Measurements from ENCODE around the gene GRK5. TPM values are rescaled to one million over a fixed set of nuclear protein-coding genes. Genes with fewer than 3 reads are reported as not detected.

Gene GRK5
- polyA plus RNA-seq, 1 experiment = 20.8 TPM

- H3K27me3 ChIP-seq (ENCODE audit: control insufficient read depth, insufficient read depth, low read length) = no peaks in the 10 kb centered on the region
- no peak for TF ChIP-seq CTCF (IDR thresholded peaks at IDR 0.05; ENCODE audit: insufficient read depth, low read depth, low read length)
- no peak for DNase-seq (ENCODE audit: low read depth)
- ChIA-PET POLR2A (no interaction called here), CTCF (no interaction called here)
- no peaks in the 10 kb centered on the region; the same call in none of the 2 replicates for H3K36me3 ChIP-seq (ENCODE audit: control insufficient read depth, insufficient read depth, low read length)
- H3K4me3 ChIP-seq (ENCODE audit: low read depth, low read length) = no peak overlapping the region
These were observed 94.0 kb downstream of the GRK5 start for GRCh38 chr10:119301397-119301796.

GRCh38 chr10:119302172-119302571 is 94.8 kb downstream of the GRK5 start:
- no peak overlapping the region for H3K4me3 ChIP-seq (ENCODE audit: low read depth, low read length)
- no peak for DNase-seq (ENCODE audit: low read depth)
- CTCF ChIA-PET = interaction anchor here (0.6 kb wide), 1 partner anchor 141 kb away, joined by 4 read pairs; no protein-coding TSS in a partner anchor
- H3K36me3 ChIP-seq (ENCODE audit: control insufficient read depth, insufficient read depth, low read length) = no peaks in the 10 kb centered on the region; the same call in none of the 2 replicates
- POLR2A ChIA-PET = no interaction called here
- no peak for TF ChIP-seq CTCF (IDR thresholded peaks at IDR 0.05; ENCODE audit: insufficient read depth, low read depth, low read length)
- H3K27me3 ChIP-seq (ENCODE audit: control insufficient read depth, insufficient read depth, low read length) = no peaks in the 10 kb centered on the region

- no peaks in the 10 kb centered on the region for H3K27me3 ChIP-seq (ENCODE audit: control insufficient read depth, insufficient read depth, low read length)
These were observed 95.4 kb downstream of the GRK5 start for GRCh38 chr10:119302591-119303253.

GRCh38 chr10:119303886-119304285 is 96.5 kb downstream of the GRK5 start:
- H3K4me3 ChIP-seq (ENCODE audit: low read depth, low read length) = no peak overlapping the region
- DNase-seq (ENCODE audit: low read depth) = no peak
- POLR2A ChIA-PET = no interaction called here
- no peak for TF ChIP-seq CTCF (IDR thresholded peaks at IDR 0.05; ENCODE audit: insufficient read depth, low read depth, low read length)
- H3K36me3 ChIP-seq (ENCODE audit: control insufficient read depth, insufficient read depth, low read length) = no peaks in the 10 kb centered on the region; the same call in none of the 2 replicates
- CTCF ChIA-PET = no interaction called here
- H3K27me3 ChIP-seq (ENCODE audit: control insufficient read depth, insufficient read depth, low read length) = no peaks in the 10 kb centered on the region

More at GRCh38 chr10:119302591-119303253, 95.4 kb downstream of the GRK5 start:
- Histone ChIP-seq H3K36me3 (ENCODE audit: control insufficient read depth, insufficient read depth, low read length) (no peaks in the 10 kb centered on the region; the same call in none of the 2 replicates), H3K4me3 (ENCODE audit: low read depth, low read length) (no peak overlapping the region)
- ChIA-PET POLR2A (no interaction called here), CTCF (no interaction called here)
- TF ChIP-seq CTCF (IDR thresholded peaks at IDR 0.05; ENCODE audit: insufficient read depth, low read depth, low read length) = no peak
- no peak for DNase-seq (ENCODE audit: low read depth)

- ChIA-PET CTCF (no interaction called here), POLR2A (interaction anchor here (0.6 kb wide), 1 partner anchor 66 kb away, joined by 3 read pairs; no protein-coding TSS in a partner anchor)
- H3K4me3 ChIP-seq (ENCODE audit: low read depth, low read length) = no peak overlapping the region
- no peaks in the 10 kb centered on the region for H3K27me3 ChIP-seq (ENCODE audit: control insufficient read depth, insufficient read depth, low read length)
- TF ChIP-seq CTCF (IDR thresholded peaks at IDR 0.05; ENCODE audit: insufficient read depth, low read depth, low read length) = no peak
- no peak for DNase-seq (ENCODE audit: low read depth)
- no peaks in the 10 kb centered on the region; the same call in none of the 2 replicates for H3K36me3 ChIP-seq (ENCODE audit: control insufficient read depth, insufficient read depth, low read length)
These were observed 97.2 kb downstream of the GRK5 start for GRCh38 chr10:119304541-119304940.

Measured in BJ (cell line).